Stimulated activated CD4-positive, alpha-beta T cell treated with anti-CD3 and anti-CD28 coated beads, Interleukin-12 subunit alpha, Interleukin-12 subunit beta, amount 100 ng/mL, for 4 hours (primary cell): ENCODE results near the gene PITPNM1.
"Not testable (repeated sequence)": the region's sequence is repeated elsewhere in the genome, so short reads cannot be mapped to it uniquely, and the experiment has no call there.

Experiments used
- DNase-seq: peaks from one replicate; pipeline ENCODE4 v3.0.0-alpha.2; 2020

Gene PITPNM1

GRCh38 chr11:67486481-67487195 lies 18.5 kb downstream of the PITPNM1 start:
- DNase-seq: no peak

GRCh38 chr11:67485873-67486361 lies 19.2 kb downstream of the PITPNM1 start:
- DNase-seq: not testable (repeated sequence)

GRCh38 chr11:67484847-67485311 lies 20.3 kb downstream of the PITPNM1 start:
- DNase-seq: peak; percentile 63

GRCh38 chr11:67483831-67484665 lies 21.1 kb downstream of the PITPNM1 start:
- DNase-seq: no peak

- DNase-seq: peak; percentile 97
Observed at GRCh38 chr11:67482827-67483798, 22.1 kb downstream of the PITPNM1 start, which contains the start of gene AIP. Gene AIP, plus strand, starts transcription at chr11:67483026. Its CDS starts 133 bp downstream, at chr11:67483159.

- DNase-seq: no peak
Observed at GRCh38 chr11:67482275-67482826, 22.8 kb downstream of the PITPNM1 start.

- not testable (repeated sequence) for DNase-seq
Observed at GRCh38 chr11:67477344-67478050, 27.7 kb downstream of the PITPNM1 start.

GRCh38 chr11:67476692-67477091 lies 28.5 kb downstream of the PITPNM1 start:
- not testable (repeated sequence) for DNase-seq

GRCh38 chr11:67472882-67473281 lies 32.3 kb downstream of the PITPNM1 start:
- no peak for DNase-seq

GRCh38 chr11:67470337-67471002 lies 34.7 kb downstream of the PITPNM1 start:
- no peak for DNase-seq

- DNase-seq: no peak
Observed at GRCh38 chr11:67469508-67469811, 35.7 kb downstream of the PITPNM1 start.

- peak; percentile 95 for DNase-seq
Observed at GRCh38 chr11:67468759-67469507, 36.2 kb downstream of the PITPNM1 start, which contains the start of gene TMEM134. Gene TMEM134, minus strand, starts transcription at chr11:67469251. Its CDS starts 59 bp downstream, at chr11:67469192.

- no peak for DNase-seq
Observed at GRCh38 chr11:67468456-67468758, 36.8 kb downstream of the PITPNM1 start.

- DNase-seq: no peak
Observed at GRCh38 chr11:67468056-67468455, 37.1 kb downstream of the PITPNM1 start.

GRCh38 chr11:67466962-67467771 lies 38.0 kb downstream of the PITPNM1 start:
- DNase-seq: no peak

- no peak for DNase-seq
Observed at GRCh38 chr11:67466367-67466766, 38.8 kb downstream of the PITPNM1 start.

GRCh38 chr11:67465530-67465929 lies 39.6 kb downstream of the PITPNM1 start:
- DNase-seq: not testable (repeated sequence)

GRCh38 chr11:67465189-67465510 lies 40.0 kb downstream of the PITPNM1 start:
- DNase-seq: no peak

- DNase-seq: peak; percentile 89
Observed at GRCh38 chr11:67464411-67465188, 40.6 kb downstream of the PITPNM1 start.
